SK-MEL-5 (cell line): ENCODE results near the gene OR7G2. TPM values are rescaled to one million over a fixed set of nuclear protein-coding genes. Genes with fewer than 3 reads are reported as not detected.

Source experiments
- DNase-seq: peaks from one replicate; pipeline ENCODE4 v3.0.0-alpha.2; 2016; ENCODE audit warnings: low read depth, low spot score
- in situ Hi-C: cut with HindIII; loops from 2 replicates; pipeline ENCODE4 v1.10.0; 2016; ENCODE audit warnings: low sequenced_read_pairs, high pct_unique_total_duplicates, low pct_unique_long_range_greater_than_20kb
- polyA plus RNA-seq, 2 experiments: library from polyadenylated mRNA; depleted of rRNA; stranded (reverse); fragments of >200 nt; gene quantifications; 2 replicates each; pipeline ENCODE4 v1.2.3, GENCODE V29; 2015
- total RNA-seq: library from RNA; depleted of rRNA; stranded (reverse); fragments of >200 nt; shearing (Covaris generic); gene quantifications from 2 replicates; pipeline ENCODE4 v1.2.3, GENCODE V29; 2014; rRNA removed

The OR7G2 gene
- total RNA-seq = not detected in 2 replicates
- not detected in 2 replicates for polyA plus RNA-seq (2015; cell fraction: cytosol; rRNA removed)
- not detected in 2 replicates for polyA plus RNA-seq (2015; cell fraction: nucleus; rRNA removed)

DNA sequence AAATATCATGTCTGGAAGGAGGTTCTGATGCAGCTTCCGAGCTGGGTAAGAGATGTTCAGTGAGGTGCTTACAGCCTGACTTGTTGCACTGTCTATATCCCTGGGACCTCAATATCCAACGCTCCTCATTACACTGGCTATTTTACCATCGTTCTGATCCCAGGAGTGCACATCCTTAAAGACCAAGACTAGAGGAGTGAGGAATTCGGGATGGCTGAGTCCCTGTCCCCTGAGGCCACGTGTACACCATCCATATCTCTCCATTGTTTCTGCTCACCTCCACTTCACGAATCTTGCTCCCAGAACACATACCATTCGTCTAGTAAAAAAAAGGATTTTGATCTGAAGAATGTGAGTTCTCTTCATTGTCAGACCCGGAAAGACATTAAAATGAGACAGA is at the start of gene OR7G2:
Gene OR7G2 (minus strand): TSS at position 101 of the 400 bp plus-strand sequence. CDS start 4,232 bp downstream, outside the sequence.
- in situ Hi-C loops = no loop called here
- DNase-seq = no peak

DNA sequence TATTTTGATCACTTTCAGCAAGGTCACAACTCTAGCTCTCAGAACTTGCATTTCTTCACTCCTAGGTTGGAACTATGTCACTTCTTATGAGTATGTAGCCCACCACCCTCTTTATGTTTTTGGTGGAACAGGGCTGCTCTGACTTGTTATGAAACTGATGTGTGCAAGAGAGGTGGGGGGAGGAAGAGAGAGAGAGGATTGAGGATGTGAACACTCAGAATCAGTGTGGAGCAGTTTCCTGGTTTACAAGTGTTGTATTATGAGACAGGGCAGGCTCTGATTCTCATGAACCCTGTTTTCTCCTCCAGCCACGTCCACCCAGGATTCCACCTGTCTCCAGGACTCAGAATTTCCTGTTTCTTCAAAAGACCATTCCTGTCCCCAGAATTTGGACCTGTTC is 49.0 kb upstream of the OR7G2 start:
- DNase-seq = no peak
- in situ Hi-C loops = no loop called here

DNA sequence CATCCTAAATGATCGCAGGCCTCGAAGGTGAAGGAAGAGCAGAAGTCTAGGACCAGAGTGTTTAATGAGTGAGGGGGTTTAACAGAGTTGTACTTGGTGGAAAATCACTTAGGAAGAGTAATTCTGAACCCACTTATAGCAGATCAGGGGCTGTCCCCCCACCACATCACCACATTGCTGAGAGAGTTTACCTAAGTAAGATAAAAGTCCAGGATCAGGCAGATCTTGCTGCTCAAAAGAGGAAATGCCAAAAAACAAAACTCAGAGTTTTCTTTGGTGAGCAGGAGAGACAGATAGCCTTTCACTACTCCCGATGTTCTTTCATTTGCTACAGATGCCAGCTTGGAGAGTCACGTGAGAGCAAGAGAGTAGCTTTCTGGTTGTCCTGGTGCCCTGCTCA is 48.3 kb upstream of the OR7G2 start:
- DNase-seq = no peak
- in situ Hi-C loops = no loop called here

DNA sequence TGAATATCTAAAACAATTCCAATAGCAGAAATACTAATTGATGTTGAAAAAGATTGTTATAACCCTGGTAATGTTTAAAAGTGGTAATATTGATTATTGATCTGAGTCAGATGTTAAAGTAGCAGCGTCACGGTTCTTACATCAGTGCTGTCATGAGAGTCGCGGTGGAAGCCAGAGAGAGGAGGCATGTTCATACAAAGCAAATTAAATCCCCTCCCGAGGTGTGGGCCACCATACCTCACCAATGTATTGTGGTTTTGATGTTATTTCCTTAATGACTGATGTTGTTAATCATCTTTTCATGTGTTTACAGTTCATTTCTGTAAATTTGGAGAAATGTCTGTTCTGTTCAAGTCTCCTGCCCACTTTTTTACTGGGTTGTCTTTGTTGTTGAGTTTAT is 44.1 kb upstream of the OR7G2 start:
- no peak for DNase-seq
- in situ Hi-C loops = no loop called here

DNA sequence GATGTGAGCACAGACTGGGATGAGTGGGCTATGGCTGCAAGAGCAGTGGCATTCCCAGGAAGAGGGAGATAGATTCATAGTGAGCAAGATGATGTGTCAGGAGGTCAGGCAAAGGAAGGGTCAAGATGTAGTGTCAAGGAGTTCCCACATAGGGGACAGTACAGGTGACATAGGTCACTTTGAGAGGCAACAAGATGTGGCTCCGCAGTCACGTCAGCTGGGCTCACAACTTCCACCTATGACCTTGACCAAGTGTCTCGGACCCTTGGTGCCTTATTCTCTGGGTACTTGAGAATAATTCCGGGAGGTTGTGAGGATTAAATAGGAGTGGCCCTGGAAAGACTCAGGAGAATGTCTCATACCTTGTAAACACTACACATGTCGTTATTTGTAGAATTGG is 43.4 kb upstream of the OR7G2 start:
- no peak for DNase-seq
- in situ Hi-C loops = no loop called here

DNA sequence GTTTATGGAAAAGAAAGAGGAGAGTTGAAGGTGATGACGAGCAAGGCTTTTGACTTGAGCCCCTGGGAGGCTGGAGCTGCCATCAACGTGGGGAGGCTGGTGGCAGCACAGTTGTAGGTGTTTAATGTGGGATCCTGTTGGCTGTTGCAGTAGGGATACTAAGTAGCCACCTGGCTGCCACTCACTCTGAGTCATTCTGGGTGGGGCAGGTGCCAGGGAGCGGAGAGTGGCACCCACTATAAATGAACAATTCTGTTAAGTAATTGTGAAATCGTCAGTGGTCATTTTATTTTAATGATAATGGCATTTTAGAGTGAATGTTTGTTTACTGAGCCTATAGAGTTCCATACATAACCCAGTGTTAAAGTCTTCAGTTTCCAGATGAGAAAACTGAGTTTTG is 42.7 kb upstream of the OR7G2 start:
- no peak for DNase-seq
- in situ Hi-C loops = no loop called here

DNA sequence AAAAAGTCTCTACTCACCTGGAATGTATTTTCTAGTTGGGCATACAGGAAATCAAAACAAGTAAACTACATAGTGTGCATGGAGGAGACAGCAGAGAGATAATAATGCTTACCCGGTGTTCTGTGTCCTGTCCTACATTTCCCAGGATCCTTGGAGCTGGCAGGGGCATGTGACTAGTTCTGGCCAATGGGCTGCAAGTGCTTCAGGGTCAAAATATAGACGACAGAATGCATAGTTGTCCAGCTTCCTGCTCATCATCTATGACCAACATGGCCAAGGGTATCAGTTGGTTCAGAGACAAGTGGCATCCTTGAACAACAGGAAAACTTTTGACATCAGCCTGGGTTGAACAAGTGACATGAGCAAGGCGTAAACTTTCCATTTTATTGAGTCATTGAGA is 41.4 kb upstream of the OR7G2 start:
- DNase-seq = no peak
- in situ Hi-C loops = no loop called here

DNA sequence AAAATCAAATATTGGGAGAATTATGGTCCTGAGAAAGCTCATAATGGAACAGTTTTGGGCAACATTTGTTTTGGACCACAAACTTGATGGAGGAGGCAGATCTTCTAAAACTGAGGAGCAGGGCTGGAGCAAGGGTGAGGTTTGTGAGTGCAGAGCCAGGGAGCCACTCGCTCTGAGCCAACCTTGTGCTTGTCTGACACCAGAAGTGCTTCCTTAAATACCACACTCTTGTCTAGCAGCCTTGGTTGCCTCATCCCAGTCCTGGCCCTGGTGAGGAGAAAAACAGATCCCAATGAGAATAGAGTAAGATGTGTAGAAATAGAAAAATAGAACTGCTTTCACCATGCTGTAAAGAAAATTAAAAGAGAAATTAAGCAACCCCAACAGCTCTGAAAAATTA is 39.6 kb upstream of the OR7G2 start:
- no peak for DNase-seq
- in situ Hi-C loops = no loop called here

DNA sequence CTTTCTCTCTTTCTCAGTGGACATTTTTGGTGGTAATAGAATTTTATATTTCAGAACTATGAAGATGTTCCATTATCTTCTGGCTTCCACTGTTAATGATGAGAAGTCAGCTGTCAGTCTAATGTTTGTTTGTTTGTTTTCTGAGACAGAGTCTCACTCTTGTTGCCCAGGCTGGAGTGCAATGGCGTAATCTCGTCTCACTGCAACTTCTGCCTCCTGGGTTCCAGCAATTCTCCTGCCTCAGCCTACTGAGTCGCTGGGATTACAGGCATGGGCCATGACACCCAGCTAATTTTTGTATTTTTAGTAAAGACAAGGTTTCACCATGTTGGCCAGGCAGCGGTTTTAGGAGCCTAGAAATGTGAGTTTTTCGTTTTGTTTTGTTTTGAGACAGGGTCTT is 37.6 kb upstream of the OR7G2 start:
- in situ Hi-C loops = no loop called here
- DNase-seq = no peak

DNA sequence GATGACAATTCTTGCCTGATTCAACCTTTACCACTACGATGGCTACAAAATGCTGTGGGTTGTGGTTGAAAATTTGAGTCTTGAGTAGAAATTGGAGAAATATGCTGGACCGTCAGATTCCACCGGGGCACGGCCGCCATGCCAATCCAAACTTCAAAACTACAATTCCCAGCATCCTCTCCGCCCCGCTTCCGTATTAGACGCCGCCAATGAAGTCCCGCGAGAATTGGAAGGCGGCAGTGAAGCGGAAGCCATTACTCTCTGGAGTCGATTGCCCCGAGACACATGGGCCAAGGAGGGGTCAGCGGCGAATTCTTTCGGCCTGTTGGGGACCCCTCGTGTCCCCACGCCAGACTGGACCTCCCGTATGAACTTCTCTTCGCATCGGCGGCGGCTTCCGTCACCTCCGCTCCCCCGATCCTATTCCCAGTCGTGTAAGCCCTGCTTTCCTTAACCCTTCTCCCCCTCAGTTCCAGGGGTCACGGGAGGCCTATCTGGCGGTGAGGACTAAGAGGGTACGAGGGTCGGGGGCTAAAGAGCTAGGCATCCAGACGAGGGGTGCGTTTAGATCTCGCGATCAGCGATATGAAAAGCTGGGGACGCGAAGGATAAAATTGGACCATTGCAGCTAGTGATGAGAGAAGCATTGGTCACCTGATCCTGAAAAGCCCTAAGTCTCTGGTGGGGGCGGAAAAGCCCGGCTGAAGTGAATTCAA is 33.0 kb upstream of the OR7G2 start, which contains the start of gene ZNF317:
Gene ZNF317 (plus strand): TSS at position 239 of the 716 bp plus-strand sequence. CDS start 15,620 bp downstream, outside the sequence.
- in situ Hi-C loops = no loop called here

DNA sequence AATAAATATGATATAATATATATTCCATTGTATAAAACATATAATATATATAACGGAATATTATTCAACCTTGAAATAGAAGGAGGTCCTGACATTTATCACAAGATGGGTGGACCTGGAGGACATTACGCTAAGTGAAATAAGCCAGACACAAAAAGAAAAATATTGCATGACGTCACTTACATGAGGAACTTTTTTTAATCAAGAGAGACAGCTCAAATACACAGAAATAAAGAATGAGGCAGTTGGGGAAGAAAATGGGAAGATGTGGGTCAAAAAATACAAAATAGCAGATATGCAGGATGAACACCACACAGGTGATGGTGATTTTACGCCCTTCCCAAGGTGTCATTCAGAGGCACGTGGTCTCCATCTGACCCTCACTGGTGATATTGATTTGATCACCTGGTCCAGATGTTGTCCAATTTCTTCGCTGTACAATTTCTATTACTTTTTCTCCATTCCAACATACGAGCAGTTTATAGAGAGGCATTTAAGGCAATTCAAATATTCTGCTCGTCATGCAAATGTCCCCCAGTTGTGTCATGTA is 32.4 kb upstream of the OR7G2 start:
- no peak for DNase-seq
- in situ Hi-C loops = no loop called here

More for the DNA sequence above, 33.0 kb upstream of the OR7G2 start, which contains the start of gene ZNF317:
- peak; percentile 91 for DNase-seq

DNA sequence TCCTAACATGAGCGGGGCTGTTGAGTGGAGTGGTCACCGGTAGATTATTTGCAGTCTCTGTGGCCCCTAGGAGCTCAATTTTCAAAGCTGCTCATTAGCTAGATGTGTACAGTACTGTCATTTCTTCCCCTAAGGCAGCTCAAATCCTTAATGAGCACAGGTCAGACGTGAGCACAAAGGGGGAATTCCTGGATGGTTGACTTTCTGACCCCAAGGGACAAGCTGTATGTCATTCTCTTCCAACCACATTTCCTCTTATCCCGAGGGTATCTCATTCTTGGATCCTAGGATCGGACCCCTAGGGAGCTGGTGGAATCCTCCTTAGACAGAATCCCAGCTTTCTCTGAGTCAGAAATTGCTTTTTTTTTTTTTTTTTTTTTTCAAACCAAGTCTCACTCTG is 25.1 kb upstream of the OR7G2 start:
- no peak for DNase-seq
- in situ Hi-C loops = no loop called here

DNA sequence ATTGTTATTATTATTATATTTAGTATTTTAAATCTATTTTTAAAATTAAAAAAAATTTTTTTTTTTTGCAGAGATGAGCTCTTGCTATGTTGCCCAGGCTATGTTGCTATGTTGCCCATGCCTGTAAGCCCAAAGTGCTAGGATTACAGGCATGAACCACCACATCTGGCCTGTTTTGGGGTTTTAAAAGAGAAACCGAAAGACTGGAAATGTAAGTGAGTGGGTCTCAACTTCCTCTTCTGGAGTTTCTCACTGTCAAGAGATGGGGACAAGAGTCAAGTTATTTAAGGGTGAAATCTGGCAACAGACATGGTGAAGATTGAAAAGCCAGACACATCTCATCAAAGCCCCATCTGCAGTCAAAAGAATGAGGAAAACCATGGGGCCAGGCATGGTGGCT is 23.7 kb upstream of the OR7G2 start:
- in situ Hi-C loops = no loop called here
- no peak for DNase-seq

DNA sequence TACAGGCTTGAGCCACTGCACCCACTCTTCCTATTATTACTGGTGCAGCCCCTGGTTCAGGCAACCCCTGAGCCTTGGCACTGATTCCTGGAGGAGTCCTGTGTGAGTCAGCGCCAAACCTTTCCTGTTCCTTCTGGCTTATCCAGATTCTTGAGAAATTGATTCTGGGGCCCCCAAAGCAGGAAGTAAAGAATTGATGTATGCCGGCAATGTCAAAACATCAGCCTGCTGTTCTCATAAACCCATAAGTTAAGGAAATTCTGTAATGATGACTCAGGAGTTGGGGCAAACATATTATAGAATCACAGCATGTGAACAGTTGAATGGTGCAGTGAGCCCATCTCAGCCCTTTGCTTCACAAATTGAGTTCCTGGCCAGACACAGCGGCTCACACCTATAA is 20.9 kb upstream of the OR7G2 start:
- no peak for DNase-seq
- in situ Hi-C loops = no loop called here

DNA sequence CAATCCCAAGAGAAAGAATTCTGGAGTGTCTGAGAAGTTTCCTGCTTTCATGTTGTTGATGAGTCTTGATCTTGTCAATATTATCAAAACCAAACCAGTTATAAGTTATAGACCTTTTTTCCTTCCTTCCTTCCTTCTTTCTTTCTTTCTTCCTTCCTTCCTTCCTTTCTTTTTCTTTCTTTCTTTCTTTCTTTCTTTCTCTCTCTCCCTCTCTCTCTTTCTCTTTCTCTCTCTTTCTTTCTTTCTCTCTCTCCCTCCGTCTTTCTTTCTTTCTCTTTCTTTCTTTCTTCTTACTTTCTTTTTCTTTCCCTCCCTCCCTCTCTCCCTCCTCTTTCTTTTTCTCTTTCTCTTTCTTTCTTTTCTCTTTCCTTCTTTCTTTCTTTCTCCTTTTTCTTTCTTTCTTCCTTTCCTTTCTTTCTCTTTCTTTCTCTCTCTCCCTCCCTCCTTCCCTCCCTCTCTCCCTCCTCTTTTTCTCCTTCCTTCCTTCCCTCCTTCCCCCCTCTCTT is 19.7 kb upstream of the OR7G2 start, which contains the start of gene OR7G3:
Gene OR7G3 (minus strand): TSS at position 51 of the 506 bp plus-strand sequence. CDS start 0 bp downstream, at position 51.
- DNase-seq = no peak
- in situ Hi-C loops = no loop called here

DNA sequence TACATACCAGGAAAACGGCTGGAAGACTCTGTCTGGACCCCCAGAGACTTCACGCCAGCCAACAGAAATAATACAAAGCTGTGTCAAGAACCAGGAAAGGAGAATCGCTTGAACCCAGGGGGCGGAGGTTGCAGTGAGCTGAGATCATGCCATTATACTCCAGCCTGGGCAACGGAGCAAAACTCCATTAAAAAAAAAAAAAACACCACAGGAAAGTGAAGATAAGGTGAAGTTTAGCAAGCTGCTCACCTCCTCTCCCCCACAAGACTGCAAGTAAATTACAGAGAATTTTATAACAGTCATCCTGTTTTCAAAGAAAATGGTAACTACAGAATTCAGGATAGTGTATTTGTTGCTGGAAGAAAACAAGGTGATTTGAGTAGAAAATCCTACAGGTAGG is 9.3 kb upstream of the OR7G2 start:
- in situ Hi-C loops = no loop called here
- DNase-seq = no peak

DNA sequence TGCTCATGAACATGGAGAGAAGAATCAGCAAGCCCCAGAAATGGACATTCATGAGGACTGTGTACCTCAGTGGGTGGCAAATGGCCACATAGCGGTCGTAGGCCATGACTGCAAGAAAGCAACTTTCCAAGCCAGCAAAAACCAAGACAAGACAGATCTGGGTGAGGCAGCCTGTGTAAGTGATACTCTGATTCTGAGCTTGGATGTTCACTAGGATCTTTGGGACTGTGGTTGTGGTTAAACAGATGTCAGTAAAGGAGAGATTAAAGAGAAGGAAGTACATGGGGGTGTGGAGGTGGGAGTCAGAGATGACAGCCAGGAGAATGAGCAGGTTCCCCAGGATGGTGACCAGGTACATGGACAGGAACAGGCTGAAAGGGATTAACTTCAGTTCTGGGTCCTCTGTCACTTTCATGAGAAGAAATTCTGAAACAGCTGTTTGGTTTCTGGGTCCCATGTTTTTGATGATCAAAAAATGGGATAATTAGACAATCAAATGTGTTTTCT is 8.1 kb upstream of the OR7G2 start, which contains the start of gene OR7G1:
Gene OR7G1 (minus strand): TSS at position 457 of the 507 bp plus-strand sequence. CDS start 0 bp downstream, at position 457.
- in situ Hi-C loops = no loop called here
- DNase-seq = no peak

DNA sequence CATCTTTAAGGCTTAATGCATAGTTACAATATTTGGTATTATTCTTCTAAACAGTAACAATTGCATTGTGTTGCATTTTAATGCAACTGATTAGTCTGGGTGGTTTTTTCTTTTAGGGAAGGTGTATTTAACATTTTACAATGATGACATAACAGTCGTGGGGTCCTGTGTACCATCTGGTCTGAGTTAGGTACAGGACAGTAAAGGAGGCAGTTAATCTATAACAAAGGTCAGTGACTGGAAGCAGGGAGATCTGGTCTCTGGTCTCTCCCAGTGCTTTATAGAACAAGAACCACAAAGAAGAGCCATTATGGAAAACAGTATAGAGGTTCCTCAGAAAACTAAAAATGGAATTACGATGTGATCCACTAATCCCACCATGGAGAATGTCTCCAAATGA is 2.7 kb upstream of the OR7G2 start:
- no peak for DNase-seq
- in situ Hi-C loops = no loop called here
